Endothelial cell of umbilical vein (primary cell): ENCODE data around the gene TRMT11. TPM values are rescaled to one million over a fixed set of nuclear protein-coding genes. Genes with fewer than 3 reads are reported as not detected.

Source experiments
- BruUV-seq: library from RNA; stranded (reverse); fragments of 400-500 nt; replicated peaks from 2 replicates; lab custom pipeline; 2021; lab: Mats Ljungman, UMichigan
- CTCF ChIA-PET: fragments of 300-600, 350-600 bp; sonication (Branson Sonifier 250); formaldehyde crosslinking; loops from one replicate; lab custom pipeline; 2021; ENCODE audit warnings: antibody characterized with exemption, inconsistent platforms; lab: Charles Lee
- POLR2A ChIA-PET: fragments of 300-600, 350-600 bp; sonication (Branson Sonifier 250); formaldehyde crosslinking; loops from one replicate; lab custom pipeline; 2021; ENCODE audit warnings: antibody characterized with exemption, inconsistent platforms; lab: Charles Lee
- DNase-seq: peaks from one replicate; pipeline ENCODE4 v3.0.0-alpha.2; 2011; ENCODE audit warnings: low read depth, low spot score
- FAIRE-seq: peaks from 2 replicates; lab custom pipeline; 2011; peaks lifted over from hg19 to GRCh38; lab: Jason Lieb, UNC
- H2AFZ ChIP-seq: 2 replicates; pipeline ENCODE4 v1.6.0; 2012; ENCODE audit warnings: low read depth, low read length, control low read depth, inconsistent platforms
- H3K27ac ChIP-seq: 2 replicates; pipeline ENCODE4 v1.5.1; 2011; ENCODE audit warnings: low read depth, mild to moderate bottlenecking, control low read depth, low read length, moderate library complexity; ENCODE audit not compliant: insufficient read depth
- H3K27me3 ChIP-seq, 2 experiments: 2 replicates each; pipeline versions ENCODE4 v1.6.0 to v1.6.1; 2011; ENCODE audit warnings: low read length in 2 of 2, mixed read lengths in 1 of 2; ENCODE audit not compliant: control insufficient read depth in 2 of 2, insufficient read depth in 2 of 2
- H3K36me3 ChIP-seq, 2 experiments: 2 replicates in 1 of 2; 3 replicates in 1 of 2; pipeline ENCODE4 v1.5.1; 2011; ENCODE audit warnings: low read length in 2 of 2, mild to moderate bottlenecking in 1 of 2, moderate library complexity in 1 of 2; ENCODE audit not compliant: control insufficient read depth in 2 of 2, insufficient read depth in 2 of 2; ENCODE audit errors: extremely low read depth in 1 of 2
- H3K4me1 ChIP-seq: 3 replicates; pipeline ENCODE4 v1.5.1; 2011; ENCODE audit warnings: mild to moderate bottlenecking, low read length; ENCODE audit not compliant: control insufficient read depth, insufficient read depth; ENCODE audit errors: extremely low read depth
- H3K4me2 ChIP-seq: 2 replicates; pipeline ENCODE4 v1.6.1; 2011; ENCODE audit warnings: low read length, control low read depth, mixed read lengths; ENCODE audit not compliant: insufficient read depth
- H3K4me3 ChIP-seq, 3 experiments: fragments of 200-600 bp in 1 of 3; sonication (generic), shearing (Covaris generic) in 1 of 3; replicated peaks in 1 of 3; 2 replicates each; pipeline ENCODE4 v1.5.1; 2011 to 2016; ENCODE audit warnings: control low read depth in 3 of 3, low read length in 3 of 3, mild to moderate bottlenecking in 2 of 3, inconsistent platforms in 1 of 3, low read depth in 1 of 3, moderate library complexity in 1 of 3; ENCODE audit not compliant: insufficient read depth in 1 of 3
- H3K79me2 ChIP-seq: 2 replicates; pipeline ENCODE4 v1.6.0; 2012; ENCODE audit warnings: low read length, inconsistent platforms; ENCODE audit not compliant: control insufficient read depth, insufficient read depth
- H3K9ac ChIP-seq: replicated peaks from 2 replicates; pipeline ENCODE3; 2011; ENCODE audit warnings: low read length, control low read depth; ENCODE audit not compliant: insufficient read depth; ENCODE audit errors: extremely low read depth
- H3K9me1 ChIP-seq: replicated peaks from 3 replicates; pipeline ENCODE4 v1.6.0; 2011; ENCODE audit warnings: mild to moderate bottlenecking, low read length; ENCODE audit not compliant: control insufficient read depth, insufficient read depth; ENCODE audit errors: extremely low read depth
- H3K9me3 ChIP-seq: replicated peaks from 2 replicates; pipeline ENCODE4 v1.5.1; 2012; ENCODE audit warnings: low read length, inconsistent platforms; ENCODE audit not compliant: control insufficient read depth, insufficient read depth
- H4K20me1 ChIP-seq: replicated peaks from 2 replicates; pipeline ENCODE3; 2011; ENCODE audit warnings: mild to moderate bottlenecking, low read length; ENCODE audit not compliant: control insufficient read depth, insufficient read depth; ENCODE audit errors: extremely low read depth
- CTCF ChIP-seq, 2 donors: IDR thresholded peaks; 1 replicate in 1 of 2; 2 replicates in 1 of 2; pipeline ENCODE4 v1.5.1; 2011; ENCODE audit warnings: low read length in 2 of 2, mild to moderate bottlenecking in 2 of 2, moderate library complexity in 2 of 2, control low read depth in 1 of 2, inconsistent platforms in 1 of 2, low read depth in 1 of 2; ENCODE audit not compliant: insufficient read depth in 1 of 2; ENCODE audit errors: extremely low read depth in 1 of 2
- EZH2 ChIP-seq: IDR thresholded peaks from 2 replicates; pipeline ENCODE4 v1.6.1; 2012; ENCODE audit warnings: borderline replicate concordance, low read depth, mild to moderate bottlenecking, moderate library complexity, low read length, inconsistent platforms; ENCODE audit not compliant: severe bottlenecking
- FOS ChIP-seq: IDR thresholded peaks from 2 replicates; pipeline ENCODE4 v1.6.1; 2011; ENCODE audit warnings: mild to moderate bottlenecking, low read length, moderate library complexity, borderline replicate concordance; ENCODE audit not compliant: insufficient read depth
- GATA2 ChIP-seq: IDR thresholded peaks from 2 replicates; pipeline ENCODE4 v1.7.0; 2011; ENCODE audit warnings: low read depth, mild to moderate bottlenecking, moderate library complexity, mixed read lengths, low read length; ENCODE audit not compliant: insufficient read length, insufficient read depth
- JUN ChIP-seq: IDR thresholded peaks from 2 replicates; pipeline ENCODE4 v1.6.1; 2011; ENCODE audit warnings: borderline replicate concordance, low read depth; ENCODE audit not compliant: insufficient read length, insufficient read depth
- MAX ChIP-seq: IDR thresholded peaks from 2 replicates; pipeline ENCODE4 v1.6.1; 2011; ENCODE audit not compliant: insufficient read depth, insufficient read length
- MYC ChIP-seq: IDR thresholded peaks from one replicate; pipeline ENCODE4 v1.6.1; 2011; ENCODE audit warnings: mild to moderate bottlenecking, low read depth, low read length
- POLR2A ChIP-seq: IDR thresholded peaks from 2 replicates; pipeline ENCODE4 v1.6.1; 2012; ENCODE audit warnings: low read depth, mild to moderate bottlenecking, control low read depth, low read length
- POLR2AphosphoS5 ChIP-seq: IDR thresholded peaks from 2 replicates; pipeline ENCODE4 v1.6.1; 2012; ENCODE audit warnings: low read depth, mild to moderate bottlenecking, control low read depth, low read length, moderate library complexity; ENCODE audit not compliant: insufficient read depth
- dilution Hi-C: fragments of 300-500 bp; cut with MboI; formaldehyde crosslinking; loops from one replicate; pipeline ENCODE4 v1.15.0; 2019; ENCODE audit warnings: low sequenced_read_pairs; ENCODE audit not compliant: extremely low pct_ligation_motif_present
- intact Hi-C: fragments of 100-400 bp; cut with micrococcal nuclease; formaldehyde crosslinking; loops from one replicate; pipeline ENCODE4 v1.10.0; 2022
- polyA plus RNA-seq, 4 experiments: library from polyadenylated mRNA; depleted of rRNA in 3 of 4; stranded (reverse) in 3 of 4; unstranded in 1 of 4; fragments of >200 nt; gene quantifications; 2 replicates each; pipeline versions ENCODE4 v1.2.1 to v1.2.3, GENCODE V29; 2011 to 2012; ENCODE audit warnings: missing spikeins in 1 of 4
- total RNA-seq: library from RNA; stranded (reverse); gene quantifications from 2 replicates; pipeline ENCODE4 v1.2.3, GENCODE V29; 2021

TRMT11 gene
- total and polyA plus RNA-seq, 2 donors (not counting 3 experiments of a cell fraction or from before 2014, with no cell fraction given): 5.1 to 10.7 TPM

DNA sequence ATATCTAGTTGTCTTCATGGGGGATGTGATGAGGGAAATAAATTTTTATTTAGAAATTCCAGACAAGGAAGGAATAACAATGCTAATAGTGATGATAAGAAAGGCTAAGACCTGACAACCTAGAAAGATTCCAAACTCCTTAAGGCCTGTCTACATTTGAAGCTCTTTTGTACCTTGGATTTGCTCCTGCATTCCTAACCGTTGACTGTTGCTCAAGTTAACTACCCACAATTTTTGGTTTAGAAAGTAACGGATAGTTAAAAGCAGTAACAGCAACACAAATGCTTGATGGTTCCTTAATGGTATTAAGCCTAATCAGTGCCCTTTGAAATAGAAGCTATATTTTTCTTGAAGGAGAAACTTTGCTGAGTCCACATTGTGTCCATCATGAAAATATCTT lies 52.9 kb downstream of the TRMT11 start:
- no peak overlapping the region for H2AFZ ChIP-seq
- peaks cover 30% of the 10 kb centered on the region for H3K4me1 ChIP-seq
- DNase-seq (no peak), FAIRE-seq (no peak)
- ChIA-PET POLR2A (interaction anchor here (0.6 kb wide), 1 partner anchor 850 kb away, joined by 7 read pairs; no protein-coding TSS in a partner anchor), CTCF (interaction anchor here (0.6 to 1.5 kb wide), 4 partner anchors 21 to 1151 kb away, joined by 3 to 4 read pairs (median 3); no protein-coding TSS in a partner anchor)
- peaks cover 0 to 6% of the 10 kb centered on the region in 2 experiments for H3K36me3 ChIP-seq
- no peaks in the 10 kb centered on the region for H3K9me3 ChIP-seq
- H3K27me3 ChIP-seq: no peaks in the 10 kb centered on the region
- H3K9ac ChIP-seq: no peak overlapping the region
- no peaks in the 10 kb centered on the region for H3K79me2 ChIP-seq
- H3K27ac ChIP-seq: no peak overlapping the region
- H4K20me1 ChIP-seq: no peaks in the 10 kb centered on the region
- H3K4me2 ChIP-seq: peak overlapping the region; percentile 2
- dilution Hi-C loops (no loop called here), intact Hi-C loops (no loop called here)
- TF ChIP-seq POLR2AphosphoS5 (no peak), FOS (no peak), MAX (no peak), GATA2 (no peak), CTCF (IDR thresholded peaks at IDR 0.05; ENCODE audit: extremely low read depth in 1 of 2, insufficient read depth in 1 of 2, low read depth in 1 of 2, low read length in 2 of 2) (no peak), POLR2A (no peak), EZH2 (no peak), JUN (no peak), MYC (no peak)
- peaks cover 3% of the 10 kb centered on the region for H3K9me1 ChIP-seq
- no TSS peak for BruUV-seq
- no peak overlapping the region for H3K4me3 ChIP-seq
